Cardiac fibroblast (primary cell): Measurements from ENCODE around the gene STH.

Experiments used
- DNase-seq, 2 donors: peaks; one replicate each; pipeline versions ENCODE4 v3.0.0 to v3.0.0-alpha.2; 2010; ENCODE audit warnings: low read depth in 2 of 2
- H3K4me3 ChIP-seq, 2 donors: replicated peaks in 1 of 2; 1 replicate in 1 of 2; 2 replicates in 1 of 2; pipeline ENCODE4 v1.5.1; 2011; ENCODE audit warnings: low read depth in 2 of 2, low read length in 2 of 2, mild to moderate bottlenecking in 2 of 2, moderate library complexity in 1 of 2
- CTCF ChIP-seq: IDR thresholded peaks from one replicate; pipeline ENCODE4 v1.5.1; 2011; ENCODE audit warnings: low read depth, mild to moderate bottlenecking, low read length, inconsistent platforms

Gene STH

GRCh38 chr17:45991341-45991740 lies 7.7 kb upstream of the STH start:
- no peak for TF ChIP-seq CTCF
- DNase-seq = no peak

GRCh38 chr17:45992175-45992574 lies 6.9 kb upstream of the STH start:
- H3K4me3 ChIP-seq = no peak overlapping the region
- no peak for TF ChIP-seq CTCF
- DNase-seq = no peak

More at GRCh38 chr17:45991341-45991740, 7.7 kb upstream of the STH start:
- H3K4me3 ChIP-seq = no peak overlapping the region

- H3K4me3 ChIP-seq = no peak overlapping the region
- no peak for TF ChIP-seq CTCF
- no peak for DNase-seq
These were observed 6.1 kb upstream of the STH start for GRCh38 chr17:45992904-45993303.

GRCh38 chr17:45993962-45994627 lies 5.0 kb upstream of the STH start:
- no peak overlapping the region for H3K4me3 ChIP-seq

GRCh38 chr17:45994987-45995386 lies 4.1 kb upstream of the STH start:
- H3K4me3 ChIP-seq = no peak overlapping the region
- no peak for DNase-seq

More at GRCh38 chr17:45993962-45994627, 5.0 kb upstream of the STH start:
- DNase-seq = no peak
- no peak for TF ChIP-seq CTCF

GRCh38 chr17:45995627-45996270 lies 3.3 kb upstream of the STH start:
- DNase-seq = peak in 1 of 2 donors; percentile 14
- TF ChIP-seq CTCF = no peak
- no peak overlapping the region for H3K4me3 ChIP-seq

More at GRCh38 chr17:45994987-45995386, 4.1 kb upstream of the STH start:
- TF ChIP-seq CTCF = no peak
